SHP77 treated with DMSO at 0.1 percent for 48 hours (cell line): ENCODE results near the gene SHKBP1.
"Not testable (repeated sequence)": the region's sequence is repeated elsewhere in the genome, so short reads cannot be mapped to it uniquely, and the experiment has no call there.

Experiments used
- DNase-seq: peaks from one replicate; lab custom pipeline; 2025; lab: John Stamatoyannopoulos, UW

The SHKBP1 gene

DNA sequence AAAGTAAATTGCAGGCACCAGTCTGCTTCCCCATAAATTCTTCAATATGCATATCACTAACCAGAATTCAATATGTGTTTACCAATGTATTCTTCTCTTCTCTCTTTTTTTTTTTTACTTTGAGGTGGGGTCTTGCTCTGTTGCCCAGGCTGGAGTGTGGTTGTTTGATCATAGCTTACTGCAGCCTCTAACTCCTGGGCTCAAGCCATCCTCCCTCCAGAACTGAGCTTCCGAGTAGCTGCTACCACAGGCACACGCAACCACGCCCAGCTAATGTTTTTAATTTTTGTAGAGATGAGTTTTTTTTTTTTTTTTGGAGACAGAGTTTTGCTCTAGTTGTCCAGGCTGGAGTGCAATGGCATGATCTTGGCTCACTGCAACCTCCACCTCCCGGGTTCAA, 41.3 kb downstream of the SHKBP1 start:
- no peak for DNase-seq

DNA sequence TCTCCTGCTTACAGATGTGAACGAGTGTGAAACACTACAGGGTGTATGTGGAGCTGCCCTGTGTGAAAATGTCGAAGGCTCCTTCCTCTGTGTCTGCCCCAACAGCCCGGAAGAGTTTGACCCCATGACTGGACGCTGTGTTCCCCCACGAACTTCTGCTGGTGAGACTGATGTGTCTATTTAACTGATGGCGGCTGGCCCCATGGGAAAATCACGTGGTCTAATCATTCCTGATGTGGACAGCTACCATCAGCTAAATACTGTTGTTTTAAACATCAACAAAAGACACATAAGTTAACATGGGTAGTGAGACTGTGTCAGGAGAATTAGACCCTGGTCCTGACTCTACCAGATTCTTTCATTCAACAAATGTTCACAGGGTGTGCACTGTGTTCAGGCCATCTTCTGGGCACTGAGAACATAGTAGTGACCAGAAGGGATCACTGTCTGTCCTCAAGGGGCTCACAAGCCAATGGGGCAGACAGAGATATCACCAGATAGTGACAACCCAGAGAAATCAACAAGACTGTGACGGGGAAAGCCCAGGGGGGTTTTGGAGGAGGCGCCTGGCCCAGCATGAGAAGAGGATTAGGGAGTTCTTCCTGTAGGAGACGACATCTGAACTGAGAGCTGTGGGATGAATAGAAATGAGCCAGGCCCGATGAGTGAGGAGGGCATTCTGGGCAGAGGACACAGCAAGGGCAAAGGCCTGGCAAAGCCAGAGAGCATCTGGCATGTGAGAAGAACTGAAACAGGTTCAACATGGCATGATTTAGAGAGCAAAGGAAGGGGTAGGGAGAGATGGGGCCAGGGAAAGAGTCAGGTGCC, 42.9 kb downstream of the SHKBP1 start:
- DNase-seq = no peak

DNA sequence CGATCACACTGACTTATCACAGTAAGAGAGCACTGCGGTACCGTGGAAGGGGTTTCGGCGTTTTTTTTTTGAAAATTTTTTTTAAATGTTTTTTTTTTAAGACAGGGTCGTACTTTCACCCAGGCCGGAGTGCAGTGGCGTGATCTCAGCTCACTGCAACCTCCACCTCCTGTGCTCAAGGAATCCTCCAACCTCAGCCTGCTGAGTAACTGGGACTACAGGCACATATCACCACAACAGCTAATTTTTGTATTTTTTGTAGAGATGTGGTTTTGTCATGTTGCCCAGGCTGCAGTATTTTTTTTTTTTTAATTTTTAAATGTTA, 43.5 kb downstream of the SHKBP1 start:
- no peak for DNase-seq

- DNase-seq = no peak
These were observed 44.6 kb downstream of the SHKBP1 start for GRCh38 chr19:40621283-40621682.

DNA sequence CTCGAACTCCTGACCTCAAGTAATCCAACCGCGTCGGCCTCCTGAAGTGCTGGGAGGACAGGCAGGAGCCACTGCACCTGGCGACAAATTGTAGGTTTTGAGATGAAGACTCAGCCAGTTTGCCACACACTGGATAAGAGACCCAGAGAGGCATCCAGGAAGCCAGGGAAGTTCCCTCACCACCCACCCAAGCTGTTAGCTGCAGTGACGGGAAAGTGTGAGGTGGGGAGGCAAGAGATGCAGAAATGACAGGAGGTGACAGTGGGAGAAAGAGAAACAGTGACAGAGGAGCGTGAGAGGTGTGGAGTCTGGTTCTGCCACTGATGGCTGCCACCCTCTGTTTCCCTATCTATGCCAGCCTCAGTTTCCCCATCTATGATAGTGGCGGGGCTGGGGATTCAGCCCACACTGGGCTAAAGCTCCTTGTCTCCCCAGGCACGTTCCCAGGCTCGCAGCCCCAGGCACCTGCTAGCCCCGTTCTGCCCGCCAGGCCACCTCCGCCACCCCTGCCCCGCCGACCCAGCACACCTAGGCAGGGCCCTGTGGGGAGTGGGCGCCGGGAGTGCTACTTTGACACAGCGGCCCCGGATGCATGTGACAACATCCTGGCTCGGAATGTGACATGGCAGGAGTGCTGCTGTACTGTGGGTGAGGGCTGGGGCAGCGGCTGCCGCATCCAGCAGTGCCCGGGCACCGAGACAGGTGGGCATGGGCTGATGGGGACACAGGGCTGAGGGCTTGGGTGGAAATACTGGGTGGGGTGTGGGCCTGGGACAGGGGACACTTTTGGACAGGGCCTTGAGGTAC, 45.5 kb downstream of the SHKBP1 start:
- DNase-seq = no peak

- DNase-seq = no peak
These were observed 46.1 kb downstream of the SHKBP1 start for GRCh38 chr19:40622773-40623075.

GRCh38 chr19:40623403-40624251, 47.0 kb downstream of the SHKBP1 start:
- DNase-seq = no peak

GRCh38 chr19:40624369-40625153, 47.9 kb downstream of the SHKBP1 start:
- not testable (repeated sequence) for DNase-seq

DNA sequence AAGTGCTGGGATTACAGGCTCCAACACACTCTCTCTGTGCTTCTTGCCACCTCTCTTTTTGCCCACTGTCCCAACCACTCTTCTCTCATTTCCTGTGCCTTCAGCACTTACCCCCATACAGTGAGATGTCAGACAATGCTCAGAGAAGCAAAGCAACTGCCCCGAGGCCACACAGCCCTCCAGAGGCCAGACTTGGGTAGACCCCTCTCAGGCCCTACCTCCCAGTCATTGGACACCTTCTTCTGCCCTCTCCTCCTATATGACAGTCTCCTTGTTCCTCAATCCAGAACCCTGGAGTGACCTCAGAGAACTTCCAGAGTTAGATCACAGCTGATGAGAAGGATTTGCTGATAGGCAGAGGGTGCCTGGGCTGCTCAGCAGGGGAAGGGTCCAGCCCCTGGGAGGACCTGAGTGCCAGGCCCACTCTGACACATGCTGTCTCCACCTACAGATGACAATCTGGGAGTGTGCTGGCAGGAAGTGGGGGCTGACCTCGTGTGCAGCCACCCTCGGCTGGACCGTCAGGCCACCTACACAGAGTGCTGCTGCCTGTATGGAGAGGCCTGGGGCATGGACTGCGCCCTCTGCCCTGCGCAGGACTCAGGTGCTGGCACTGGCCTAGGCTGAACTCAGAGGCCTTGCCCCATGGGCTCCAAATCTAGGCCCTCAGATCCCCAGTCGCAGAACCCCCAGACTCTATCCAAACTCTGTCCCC, 48.9 kb downstream of the SHKBP1 start:
- DNase-seq = no peak

GRCh38 chr19:40626918-40627317, 50.2 kb downstream of the SHKBP1 start:
- no peak for DNase-seq

- no peak for DNase-seq
These were observed 51.0 kb downstream of the SHKBP1 start for GRCh38 chr19:40627486-40628279.

DNA sequence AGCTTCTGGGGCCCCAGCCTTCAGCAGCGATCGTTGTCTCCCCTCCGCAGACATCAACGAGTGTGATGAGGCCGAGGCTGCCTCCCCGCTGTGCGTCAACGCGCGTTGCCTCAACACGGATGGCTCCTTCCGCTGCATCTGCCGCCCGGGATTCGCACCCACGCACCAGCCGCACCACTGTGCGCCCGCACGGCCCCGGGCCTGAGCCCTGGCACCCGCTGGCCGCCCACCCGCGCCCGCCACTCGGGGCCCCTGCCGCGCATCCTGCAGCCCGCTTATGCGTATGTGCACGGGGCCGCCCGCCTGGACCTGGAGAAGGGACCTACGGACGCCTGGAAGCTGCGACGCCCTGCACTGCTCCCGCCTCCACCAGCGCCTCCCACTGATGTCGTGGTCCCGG, 52.7 kb downstream of the SHKBP1 start:
- no peak for DNase-seq

- no peak for DNase-seq
These were observed 54.0 kb downstream of the SHKBP1 start for GRCh38 chr19:40630571-40631160.

- no peak for DNase-seq
These were observed 55.8 kb downstream of the SHKBP1 start for GRCh38 chr19:40632311-40633036.

DNA sequence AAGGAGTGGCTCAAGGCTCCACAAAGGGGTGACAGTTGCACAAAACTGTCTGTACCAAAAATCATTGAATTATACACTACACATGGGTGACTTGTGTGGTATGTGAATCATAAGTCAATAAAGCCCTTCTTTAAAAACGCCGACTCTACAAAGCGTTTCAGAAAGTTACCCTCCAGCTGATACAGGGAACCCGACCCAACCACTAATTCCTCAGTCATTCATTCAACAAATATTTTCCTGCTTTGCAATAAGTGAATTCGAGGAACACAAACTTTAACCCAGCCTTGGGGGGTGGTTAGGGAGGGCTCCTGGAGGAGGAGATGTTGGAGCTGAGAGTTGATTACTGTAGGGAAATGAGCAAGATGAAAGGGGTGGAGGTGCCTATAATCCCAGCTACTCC, 56.5 kb downstream of the SHKBP1 start:
- no peak for DNase-seq

DNA sequence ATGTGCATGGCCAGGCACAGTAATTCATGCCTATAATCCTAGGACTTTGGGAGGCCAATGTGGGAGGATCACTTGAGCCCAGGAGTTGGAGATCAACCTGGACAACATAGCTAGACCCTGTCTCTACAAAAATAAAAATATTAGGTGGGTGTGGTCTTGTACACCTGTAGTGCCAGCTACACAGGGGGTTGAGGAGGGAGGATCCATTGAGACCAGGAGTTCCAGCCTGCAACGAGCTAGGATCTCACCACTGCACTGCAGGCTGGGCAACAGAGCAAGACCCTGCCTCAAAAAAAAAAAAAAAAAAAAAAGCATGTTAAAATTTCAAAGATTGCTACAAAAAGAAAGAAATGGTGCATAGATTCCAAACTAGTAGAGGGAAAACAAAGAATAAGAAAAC, 61.7 kb downstream of the SHKBP1 start:
- no peak for DNase-seq

- DNase-seq = no peak
These were observed 62.9 kb downstream of the SHKBP1 start for GRCh38 chr19:40639638-40639982.

DNA sequence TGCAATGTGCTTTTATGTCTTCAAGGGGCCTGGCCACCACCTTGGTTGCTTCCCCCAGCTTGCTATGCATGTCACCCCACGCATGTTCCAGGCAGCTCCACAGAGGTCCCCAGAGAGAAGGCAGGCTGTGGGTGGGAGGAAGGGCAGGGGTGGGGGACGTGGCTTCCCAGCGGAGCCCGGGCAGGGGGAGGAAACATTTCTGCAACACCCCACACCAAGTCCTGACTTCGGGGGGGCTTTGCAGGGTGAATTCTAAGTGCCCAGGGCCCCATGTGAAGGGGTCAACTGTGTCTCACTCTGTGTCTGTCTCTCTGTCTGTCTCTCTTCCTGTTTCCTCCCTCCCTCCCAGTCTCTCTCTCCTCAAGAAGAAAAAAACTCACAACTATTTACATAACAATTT, 64.1 kb downstream of the SHKBP1 start:
- no peak for DNase-seq
